Osteocyte (in vitro differentiated cells): ENCODE measurements around the gene SLC25A1. TPM values are rescaled to one million over a fixed set of nuclear protein-coding genes. Genes with fewer than 3 reads are reported as not detected.

Experiments used
- DNase-seq: peaks from one replicate; pipeline ENCODE4 v3.0.0; 2021; ENCODE audit warnings: mixed read lengths; ENCODE audit not compliant: unreplicated experiment; ENCODE audit errors: extremely low spot score
- H3K27ac Mint-ChIP-seq: one replicate; pipeline ENCODE4 v1.8.0; 2021; ENCODE audit warnings: mild to moderate bottlenecking, mixed read lengths; ENCODE audit not compliant: unreplicated experiment
- H3K27me3 Mint-ChIP-seq: one replicate; pipeline ENCODE4 v1.8.0; 2021; ENCODE audit warnings: mixed read lengths; ENCODE audit not compliant: unreplicated experiment
- H3K36me3 Mint-ChIP-seq: one replicate; pipeline ENCODE4 v1.8.0; 2021; ENCODE audit warnings: mixed read lengths; ENCODE audit not compliant: unreplicated experiment
- H3K4me1 Mint-ChIP-seq: one replicate; pipeline ENCODE4 v1.8.0; 2021; ENCODE audit warnings: mixed read lengths; ENCODE audit not compliant: unreplicated experiment
- H3K4me3 Mint-ChIP-seq: one replicate; pipeline ENCODE4 v1.8.0; 2021; ENCODE audit warnings: mild to moderate bottlenecking, moderate library complexity, mixed read lengths; ENCODE audit not compliant: unreplicated experiment
- H3K9me3 Mint-ChIP-seq: one replicate; pipeline ENCODE4 v1.8.0; 2021; ENCODE audit warnings: mixed read lengths; ENCODE audit not compliant: unreplicated experiment
- total RNA-seq: library from RNA; stranded (reverse); gene quantifications from 2 replicates; pipeline ENCODE4 v1.2.1, GENCODE V29; 2021
- TF ChIP-seq, protein P1 (sequence below): fragments of 200-600 bp; sonication (generic); IDR thresholded peaks from 2 replicates; pipeline ENCODE4 v1.5.0; 2021; ENCODE audit warnings: antibody characterized with exemption, mild to moderate bottlenecking, moderate library complexity

SLC25A1 gene
- total RNA-seq, 1 donor from 2014 or later: 96.1 TPM

DNA sequence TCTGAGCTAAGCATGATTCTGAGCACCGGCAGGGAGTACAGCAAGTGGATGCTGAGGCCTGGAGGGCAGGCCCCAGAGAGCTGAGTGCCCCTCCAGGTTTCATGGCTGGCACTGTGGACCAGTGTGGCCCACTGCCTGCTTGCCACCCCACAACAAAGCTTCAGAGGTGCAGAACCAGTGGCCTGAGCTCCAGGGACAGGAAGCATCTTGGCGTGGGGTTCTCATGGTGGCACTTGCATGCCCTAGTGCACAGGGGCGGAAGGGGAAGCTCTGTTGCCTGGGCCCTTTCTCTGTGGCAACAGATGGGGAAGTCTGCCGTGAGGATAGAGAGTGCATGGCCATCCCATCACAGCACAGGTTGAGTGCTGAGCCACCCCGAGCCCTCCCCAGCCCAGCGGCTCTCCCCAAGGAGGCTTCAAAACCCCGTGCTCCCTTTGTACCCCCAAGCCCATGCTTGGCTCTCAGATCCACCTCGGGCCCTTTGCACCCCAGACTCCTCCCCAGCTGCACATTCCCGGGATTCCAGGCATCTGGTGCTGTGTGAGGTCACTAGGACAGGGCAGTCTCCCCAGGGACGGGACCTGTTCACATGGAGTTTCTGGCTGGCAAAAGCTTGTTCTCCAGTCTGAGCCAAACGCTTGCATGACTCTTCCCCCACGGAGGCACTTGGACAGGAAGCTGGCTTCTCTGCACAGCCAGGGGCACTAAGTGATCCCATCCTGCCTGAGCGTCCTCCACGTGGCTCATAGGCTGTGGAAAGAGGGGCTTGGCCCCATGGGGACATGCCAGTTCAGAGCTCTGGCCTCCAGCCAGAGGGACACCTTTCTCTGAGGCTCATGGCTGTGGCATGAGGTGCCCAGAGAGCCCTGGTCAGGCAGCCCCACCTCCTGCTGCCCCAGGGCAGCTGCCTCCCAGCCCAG, 4.2 kb downstream of the SLC25A1 start:
- Mint-ChIP-seq H3K27ac (peak overlapping the region; percentile 54), H3K4me3 (peak overlapping the region; percentile 26), H3K9me3 (no peaks in the 10 kb centered on the region), H3K27me3 (peaks cover 10% of the 10 kb centered on the region), H3K36me3 (no peaks in the 10 kb centered on the region), H3K4me1 (peaks cover 64% of the 10 kb centered on the region)
- TF ChIP-seq, protein P1, sequence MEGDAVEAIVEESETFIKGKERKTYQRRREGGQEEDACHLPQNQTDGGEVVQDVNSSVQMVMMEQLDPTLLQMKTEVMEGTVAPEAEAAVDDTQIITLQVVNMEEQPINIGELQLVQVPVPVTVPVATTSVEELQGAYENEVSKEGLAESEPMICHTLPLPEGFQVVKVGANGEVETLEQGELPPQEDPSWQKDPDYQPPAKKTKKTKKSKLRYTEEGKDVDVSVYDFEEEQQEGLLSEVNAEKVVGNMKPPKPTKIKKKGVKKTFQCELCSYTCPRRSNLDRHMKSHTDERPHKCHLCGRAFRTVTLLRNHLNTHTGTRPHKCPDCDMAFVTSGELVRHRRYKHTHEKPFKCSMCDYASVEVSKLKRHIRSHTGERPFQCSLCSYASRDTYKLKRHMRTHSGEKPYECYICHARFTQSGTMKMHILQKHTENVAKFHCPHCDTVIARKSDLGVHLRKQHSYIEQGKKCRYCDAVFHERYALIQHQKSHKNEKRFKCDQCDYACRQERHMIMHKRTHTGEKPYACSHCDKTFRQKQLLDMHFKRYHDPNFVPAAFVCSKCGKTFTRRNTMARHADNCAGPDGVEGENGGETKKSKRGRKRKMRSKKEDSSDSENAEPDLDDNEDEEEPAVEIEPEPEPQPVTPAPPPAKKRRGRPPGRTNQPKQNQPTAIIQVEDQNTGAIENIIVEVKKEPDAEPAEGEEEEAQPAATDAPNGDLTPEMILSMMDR: no peak
- DNase-seq: no peak

GRCh38 chr22:19173047-19174035, 5.2 kb downstream of the SLC25A1 start:
- peaks cover 62% of the 10 kb centered on the region for H3K4me1 Mint-ChIP-seq
- TF ChIP-seq, protein P1: no peak
- no peaks in the 10 kb centered on the region for H3K36me3 Mint-ChIP-seq
- DNase-seq: no peak
- peaks cover 18% of the 10 kb centered on the region for H3K27me3 Mint-ChIP-seq
- H3K27ac Mint-ChIP-seq: peak overlapping the region; percentile 89
- peak overlapping the region; percentile 92 for H3K4me3 Mint-ChIP-seq
- H3K9me3 Mint-ChIP-seq: no peaks in the 10 kb centered on the region

DNA sequence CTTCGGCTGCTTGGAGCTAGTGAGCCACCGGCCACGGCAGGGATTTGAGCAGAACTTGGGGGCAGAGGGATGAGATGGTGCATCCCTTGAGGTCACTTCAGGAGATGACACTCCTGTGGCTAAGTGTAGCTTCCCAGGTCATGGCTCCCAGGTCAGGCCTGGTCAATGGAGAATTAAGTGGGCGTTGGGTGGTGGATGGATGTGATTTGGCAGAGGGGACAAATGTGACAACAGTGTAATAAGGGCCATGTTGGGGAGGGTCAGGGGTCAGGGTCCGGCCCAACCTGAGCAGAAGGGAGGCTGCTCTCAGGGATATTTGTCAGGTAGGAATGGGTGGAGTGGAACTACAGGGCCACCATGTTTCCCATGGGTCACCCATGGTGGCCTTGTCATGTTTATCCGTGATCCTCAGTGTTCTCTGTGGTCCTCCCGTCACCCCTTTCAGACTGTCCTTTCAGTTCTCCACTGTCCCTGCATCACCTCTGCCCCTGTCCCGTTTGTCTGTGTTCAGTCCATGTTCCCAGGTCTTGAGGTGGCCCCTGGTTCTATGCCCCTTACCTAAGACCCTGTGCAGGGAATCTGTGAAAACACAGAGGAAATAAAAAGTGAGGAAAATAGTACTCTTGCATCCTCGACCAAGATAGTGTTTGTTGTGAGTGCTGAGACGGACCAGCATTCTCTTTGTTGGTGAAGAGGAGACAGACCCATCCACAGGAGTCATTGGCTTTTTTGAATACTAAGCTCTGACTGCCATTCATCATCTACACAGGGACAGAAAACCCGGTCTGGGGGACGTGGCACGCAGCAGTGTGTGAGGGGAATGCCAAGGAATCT, 6.1 kb downstream of the SLC25A1 start:
- Mint-ChIP-seq H3K4me1 (peaks cover 60% of the 10 kb centered on the region), H3K27me3 (peaks cover 27% of the 10 kb centered on the region), H3K27ac (peak overlapping the region; percentile 89), H3K4me3 (peak overlapping the region; percentile 92), H3K36me3 (no peaks in the 10 kb centered on the region), H3K9me3 (no peaks in the 10 kb centered on the region)
- DNase-seq: no peak
- TF ChIP-seq, protein P1: no peak

DNA sequence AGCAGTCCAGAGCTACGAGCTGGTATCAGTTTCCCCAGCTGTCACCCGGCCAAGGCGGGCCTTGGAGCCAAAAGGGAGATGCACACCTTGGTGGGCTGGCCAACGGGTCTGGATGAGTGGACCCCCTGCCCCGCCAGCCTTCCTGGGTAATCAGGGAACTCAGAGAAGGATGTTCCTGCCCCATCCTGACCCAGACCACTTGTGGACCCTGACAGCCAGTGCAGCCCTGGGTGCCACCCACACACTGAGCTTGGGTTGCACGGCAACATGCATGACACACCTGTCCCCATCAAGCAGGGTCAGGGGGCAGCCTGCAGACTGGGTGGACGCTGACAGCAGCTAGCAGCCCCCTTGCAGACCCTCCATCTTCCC, 8.6 kb downstream of the SLC25A1 start:
- TF ChIP-seq, protein P1: no peak
- Mint-ChIP-seq H3K36me3 (no peaks in the 10 kb centered on the region), H3K27ac (no peak overlapping the region), H3K4me3 (no peak overlapping the region), H3K9me3 (no peaks in the 10 kb centered on the region), H3K27me3 (peaks cover 38% of the 10 kb centered on the region), H3K4me1 (peaks cover 43% of the 10 kb centered on the region)
- DNase-seq: no peak
